ENCODE results near the gene TAB2.

The TAB2 gene

GRCh38 chr6:149379977-149380376 is 62.5 kb downstream of the TAB2 start:
- DNase-seq: no peak

- no peak for DNase-seq
Observed at GRCh38 chr6:149380523-149380922, 63.0 kb downstream of the TAB2 start.

GRCh38 chr6:149383371-149383770 is 65.9 kb downstream of the TAB2 start:
- no peak for DNase-seq

- no peak for DNase-seq
Observed at GRCh38 chr6:149384464-149384863, 67.0 kb downstream of the TAB2 start.

DNA sequence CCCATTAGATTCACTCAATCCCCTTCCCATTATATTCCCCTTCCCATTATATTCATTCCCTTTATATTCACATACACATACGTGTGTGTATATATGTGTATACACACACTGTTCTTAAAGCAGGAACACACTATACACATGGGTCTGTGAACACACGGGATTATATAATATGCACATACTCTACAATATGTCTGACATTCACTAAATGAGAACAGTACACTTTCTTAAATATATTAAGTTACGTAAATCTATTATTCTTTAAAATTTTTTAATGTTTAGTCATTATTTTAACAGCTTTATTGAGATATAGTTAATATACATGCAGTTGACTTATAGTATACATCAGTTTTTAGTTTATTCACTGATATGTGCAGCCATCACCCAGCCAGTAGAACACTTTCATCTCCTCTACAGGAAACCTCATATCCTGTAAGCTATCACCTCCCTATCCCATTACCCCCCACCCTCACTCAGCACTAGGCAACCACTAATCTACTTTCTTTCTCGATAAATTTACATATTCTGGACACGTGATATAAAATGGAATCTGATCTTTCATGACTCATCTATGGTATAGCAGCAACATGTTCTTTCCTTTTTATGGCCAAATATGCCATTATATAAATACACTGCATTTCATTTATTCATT is 68.6 kb downstream of the TAB2 start:
- DNase-seq: no peak

DNA sequence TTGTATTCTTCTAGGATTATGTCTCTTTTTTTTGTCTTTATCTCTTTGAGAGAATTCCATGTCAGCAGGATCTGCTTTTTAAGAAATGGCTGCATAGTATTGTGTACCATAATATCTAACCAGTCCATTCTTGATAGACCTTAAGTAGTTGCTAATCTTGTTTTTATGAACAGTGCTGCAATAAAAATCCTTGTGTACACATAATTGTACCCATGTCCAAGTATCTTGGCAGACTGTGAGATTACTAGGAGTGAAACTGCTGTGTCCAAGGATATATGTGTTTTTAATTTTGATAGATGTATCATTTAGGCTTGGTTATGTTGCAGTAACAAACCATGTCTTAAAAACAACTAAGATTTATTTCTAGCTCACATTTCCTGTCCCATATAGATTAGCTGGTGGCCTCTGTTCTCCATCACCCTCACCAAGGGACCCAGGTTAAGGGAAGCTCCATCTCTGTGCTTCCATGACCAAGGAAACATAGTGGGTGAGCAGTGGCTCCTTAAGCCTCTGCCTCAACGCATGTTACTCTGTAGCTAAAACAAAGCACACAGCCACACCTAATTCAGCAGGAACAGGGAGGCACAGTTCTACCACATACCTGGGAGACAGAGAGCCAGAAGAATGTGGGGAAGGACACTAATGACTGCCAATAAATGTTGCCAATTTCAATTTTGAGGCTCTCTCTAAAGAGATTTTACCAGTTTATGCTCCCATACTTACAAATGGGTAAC is 70.4 kb downstream of the TAB2 start:
- DNase-seq: no peak

DNA sequence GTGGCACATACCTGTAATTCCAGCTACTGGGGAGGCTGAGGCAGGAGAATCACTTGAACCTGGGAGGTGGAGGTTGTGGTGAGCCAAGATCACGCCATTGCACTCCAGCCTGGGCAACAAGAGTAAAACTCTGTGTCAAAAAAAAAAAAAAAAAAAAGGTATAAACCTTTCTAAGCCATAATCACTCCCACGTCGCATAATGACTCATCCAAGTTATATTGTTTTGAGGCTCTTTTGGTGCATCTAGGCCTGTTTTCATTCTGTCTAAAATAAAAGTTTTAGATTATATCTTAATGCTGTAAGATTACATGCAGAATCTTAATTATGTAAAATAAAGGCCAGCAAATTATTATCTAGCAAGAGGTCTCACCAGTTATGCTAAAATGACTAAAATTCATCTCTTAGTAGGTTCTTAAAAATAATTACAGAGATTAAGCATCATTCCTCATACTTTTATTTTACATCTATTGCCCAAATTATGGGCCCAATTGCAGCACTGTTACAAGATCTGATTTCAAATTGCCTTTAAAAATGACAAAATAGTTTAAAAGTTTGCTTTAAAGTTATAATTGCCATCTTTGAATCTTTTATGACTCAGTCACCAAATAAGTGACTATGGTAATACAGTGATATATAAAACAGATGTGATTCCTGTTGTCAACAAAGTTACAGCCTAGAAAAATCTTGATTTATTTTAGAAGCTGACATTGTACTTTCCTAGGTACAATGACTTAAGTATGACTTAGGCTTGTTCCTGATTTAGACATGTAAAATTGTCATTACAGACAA is 72.2 kb downstream of the TAB2 start:
- DNase-seq: no peak

DNA sequence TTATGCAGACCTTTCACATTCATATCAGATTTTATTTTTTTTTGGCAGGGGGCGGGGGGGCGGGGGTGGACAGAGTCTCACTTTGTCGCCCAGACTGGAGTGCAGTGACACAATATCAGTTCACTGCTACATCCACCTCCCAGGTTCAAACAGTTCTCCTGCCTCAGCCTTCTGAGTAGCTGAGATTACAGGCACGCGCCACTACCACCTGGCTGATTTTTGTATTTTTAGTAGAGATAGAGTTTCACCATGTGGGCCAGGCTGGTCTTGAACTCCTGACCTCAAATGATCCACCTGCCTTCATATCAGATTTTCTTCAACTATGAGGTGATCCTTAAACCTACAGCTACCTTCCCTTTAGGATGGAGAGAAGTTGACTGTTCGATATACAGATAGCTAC is 74.6 kb downstream of the TAB2 start:
- DNase-seq: no peak

GRCh38 chr6:149392535-149392934 is 75.0 kb downstream of the TAB2 start:
- DNase-seq: no peak

GRCh38 chr6:149393002-149393679 is 75.6 kb downstream of the TAB2 start:
- DNase-seq: no peak

- no peak for DNase-seq
Observed at GRCh38 chr6:149395185-149395584, 77.7 kb downstream of the TAB2 start.

DNA sequence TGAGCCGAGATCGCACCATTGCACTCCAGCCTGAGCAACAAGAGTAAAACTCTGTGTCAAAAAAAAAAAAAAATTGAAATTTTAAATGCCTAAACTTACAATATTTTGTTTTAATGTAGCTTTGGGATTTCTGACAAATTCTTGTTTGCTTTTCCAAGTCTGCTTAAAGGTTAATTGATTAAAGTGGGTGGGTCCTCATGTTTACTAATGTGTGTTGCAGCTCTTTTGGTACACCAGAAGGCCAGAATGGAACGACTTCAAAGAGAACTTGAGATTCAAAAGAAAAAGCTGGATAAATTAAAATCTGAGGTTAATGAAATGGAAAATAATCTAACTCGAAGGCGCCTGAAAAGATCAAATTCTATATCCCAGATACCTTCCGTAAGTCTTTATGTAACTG is 79.9 kb downstream of the TAB2 start:
- no peak for DNase-seq

DNA sequence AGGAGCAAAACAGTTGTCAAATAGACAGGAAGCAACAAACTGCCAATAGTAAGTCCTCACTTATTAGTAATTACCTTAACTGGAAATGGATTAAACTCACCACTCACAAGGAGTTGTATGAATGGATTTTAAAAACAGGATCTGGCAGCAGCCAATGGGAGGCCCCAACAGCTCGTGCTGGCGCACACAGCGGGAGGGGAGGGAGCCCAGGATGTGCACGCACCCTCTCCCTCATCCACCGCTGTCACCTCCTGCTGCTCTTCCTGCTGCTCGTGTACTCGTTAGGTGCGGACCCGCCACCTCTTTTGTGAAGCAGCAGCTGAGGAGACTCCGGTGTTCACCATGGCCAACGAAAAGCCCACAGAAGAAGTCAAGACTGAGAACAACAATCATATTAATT is 82.5 kb downstream of the TAB2 start, which contains the start of gene SUMO4:
Gene SUMO4, plus strand, starts transcription at position 213 of the 400 bp plus-strand sequence. Its CDS starts 130 bp downstream, at position 343.
- no peak for DNase-seq

DNA sequence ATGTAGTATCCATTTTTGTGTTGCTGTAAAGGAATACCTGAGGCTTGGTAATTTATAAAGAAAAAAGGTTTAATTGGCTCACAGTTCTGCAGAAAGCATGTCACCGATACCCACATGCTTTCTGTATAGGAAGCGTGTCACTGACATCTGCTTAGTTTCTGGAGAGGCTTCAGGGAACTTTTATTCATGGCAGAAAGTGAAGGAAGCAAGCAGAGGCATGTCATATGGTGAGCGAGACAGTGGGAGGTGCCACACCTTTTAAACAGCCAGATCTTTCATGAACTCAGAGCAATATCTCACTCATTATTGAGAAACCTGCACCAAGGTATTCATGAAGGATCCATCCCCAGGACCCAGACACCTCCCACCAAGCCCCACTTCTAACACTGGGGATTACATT is 86.0 kb downstream of the TAB2 start:
- DNase-seq: no peak

DNA sequence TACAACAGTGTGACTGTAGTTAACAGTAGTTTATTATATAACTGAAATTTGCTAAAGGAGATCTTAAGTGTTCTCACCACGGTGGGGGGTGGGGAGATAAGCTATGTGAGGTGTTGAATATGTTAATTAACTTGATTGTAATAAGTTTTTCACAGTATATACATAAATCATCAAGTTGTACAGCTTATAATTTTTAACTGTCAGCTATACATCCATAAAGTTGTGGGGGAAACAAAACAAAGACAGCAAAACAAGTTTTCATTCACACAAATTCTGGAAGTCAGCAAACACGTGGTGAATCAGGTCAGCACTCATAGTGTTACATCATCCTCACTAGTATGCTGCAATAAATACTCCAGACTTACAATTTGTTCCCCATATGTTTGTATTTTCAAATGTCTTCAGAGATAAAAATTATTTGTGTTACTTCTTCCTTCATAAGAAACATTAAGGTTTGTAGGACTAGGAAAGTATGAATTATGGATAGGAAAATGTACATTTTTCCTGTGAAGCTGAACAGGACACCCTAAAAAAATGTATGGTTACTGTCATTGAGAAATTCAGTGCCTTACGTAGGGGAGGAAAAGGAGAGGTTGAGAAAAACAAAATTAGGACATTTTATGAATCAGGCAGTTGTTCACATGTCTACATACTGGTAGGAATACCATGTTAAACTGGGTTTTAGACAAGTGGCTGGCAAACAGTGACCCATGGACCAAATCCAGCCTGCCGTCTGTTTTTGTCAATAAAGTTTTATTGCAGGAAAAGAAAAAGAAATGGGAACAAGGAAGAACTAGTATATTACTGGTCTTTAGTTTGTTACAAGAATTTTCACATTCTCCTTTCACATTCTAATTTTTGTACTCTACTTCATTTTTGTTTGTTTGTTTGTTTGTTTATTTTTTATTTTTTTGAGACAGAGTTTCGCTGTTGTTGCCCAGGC is 88.6 kb downstream of the TAB2 start:
- no peak for DNase-seq

GRCh38 chr6:149409617-149410016 is 92.1 kb downstream of the TAB2 start:
- DNase-seq: no peak

DNA sequence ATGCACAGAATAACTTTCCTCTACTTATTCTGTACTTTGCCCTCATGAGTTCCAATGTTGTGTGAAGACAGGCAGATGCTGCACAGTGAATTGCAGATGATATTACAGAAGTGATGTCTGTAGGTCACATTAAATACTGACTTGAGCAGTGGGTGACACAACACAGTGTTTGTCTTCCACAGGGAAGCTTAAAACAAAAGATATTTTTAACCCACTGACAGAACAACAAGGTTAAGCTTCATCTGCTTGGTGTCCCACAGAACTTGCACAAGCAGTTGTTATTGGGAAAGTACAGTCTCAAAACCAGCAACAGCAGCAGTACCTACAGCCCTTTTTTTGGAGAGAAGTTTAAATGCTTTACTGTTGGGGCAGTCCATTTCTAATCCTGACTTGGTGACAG is 93.0 kb downstream of the TAB2 start:
- no peak for DNase-seq

DNA sequence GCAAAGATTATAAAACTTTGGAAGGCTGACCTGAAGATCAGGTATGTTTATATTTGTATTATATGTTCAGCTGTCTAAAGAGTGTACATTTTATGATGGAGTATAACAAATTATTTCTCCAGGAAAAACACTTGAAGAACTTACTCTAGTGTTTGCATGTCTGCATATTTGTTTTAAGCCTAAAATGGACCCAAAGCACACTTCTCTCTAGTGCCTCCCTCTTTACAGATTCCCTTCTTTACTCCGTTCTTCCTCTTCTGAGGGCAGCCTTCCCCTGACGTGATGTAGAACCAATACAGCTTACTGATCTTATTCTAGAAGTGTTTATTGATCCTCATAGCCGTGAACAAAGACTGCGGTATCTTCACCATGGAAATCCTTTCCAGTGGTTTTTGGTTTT is 96.5 kb downstream of the TAB2 start:
- DNase-seq: no peak

GRCh38 chr6:149414821-149415220 is 97.3 kb downstream of the TAB2 start:
- no peak for DNase-seq

GRCh38 chr6:149419696-149420404 is 102.3 kb downstream of the TAB2 start:
- DNase-seq: no peak

DNA sequence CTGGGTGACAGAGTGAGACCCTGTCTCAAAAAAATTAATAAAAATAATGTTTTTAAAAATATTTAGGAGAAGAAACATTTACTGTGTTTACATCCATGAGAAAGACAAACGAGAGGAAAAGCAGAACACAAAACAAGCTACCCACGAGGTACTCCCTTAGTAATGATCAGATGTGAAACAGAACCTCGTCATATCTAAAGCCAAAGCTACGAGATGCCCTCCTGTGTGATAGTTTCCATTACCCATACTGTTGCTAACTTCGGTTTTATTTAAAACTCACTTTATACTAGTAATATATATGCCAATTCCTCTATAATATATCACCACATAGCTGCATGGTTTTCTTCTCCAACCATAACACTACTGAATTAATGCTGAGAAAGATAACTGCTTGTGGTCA is 103.6 kb downstream of the TAB2 start:
- DNase-seq: no peak

Measured in T-helper 9 cell (primary cell).